ENCODE measurements around the gene DHX29.

DHX29 gene

GRCh38 chr5:55226027-55226933 lies 81.2 kb downstream of the DHX29 start:
- no peak for DNase-seq (ENCODE audit: extremely low read depth, low read depth)
- TF ChIP-seq CTCF (IDR thresholded peaks at IDR 0.05; ENCODE audit: low read depth, low read length) = peak; percentile 41

- TF ChIP-seq CTCF (IDR thresholded peaks at IDR 0.05; ENCODE audit: low read depth, low read length) = no peak
- DNase-seq (ENCODE audit: extremely low read depth, low read depth) = no peak
These were observed 82.1 kb downstream of the DHX29 start for GRCh38 chr5:55225346-55225745.

- TF ChIP-seq CTCF (IDR thresholded peaks at IDR 0.05; ENCODE audit: low read depth, low read length) = no peak
These were observed 83.7 kb downstream of the DHX29 start for GRCh38 chr5:55223812-55224240.

GRCh38 chr5:55222985-55223811 lies 84.3 kb downstream of the DHX29 start:
- TF ChIP-seq CTCF (IDR thresholded peaks at IDR 0.05; ENCODE audit: low read depth, low read length) = no peak

More at GRCh38 chr5:55223812-55224240, 83.7 kb downstream of the DHX29 start:
- DNase-seq (ENCODE audit: extremely low read depth, low read depth) = no peak

GRCh38 chr5:55222092-55222984 lies 85.2 kb downstream of the DHX29 start:
- DNase-seq (ENCODE audit: extremely low read depth, low read depth) = no peak
- no peak for TF ChIP-seq CTCF (IDR thresholded peaks at IDR 0.05; ENCODE audit: low read depth, low read length)

More at GRCh38 chr5:55222985-55223811, 84.3 kb downstream of the DHX29 start:
- no peak for DNase-seq (ENCODE audit: extremely low read depth, low read depth)

- no peak for DNase-seq (ENCODE audit: extremely low read depth, low read depth)
These were observed 86.9 kb downstream of the DHX29 start for GRCh38 chr5:55220433-55221185.

More at GRCh38 chr5:55220433-55221185, 86.9 kb downstream of the DHX29 start:
- no peak; the same call in 1 of the 2 replicates for TF ChIP-seq CTCF (IDR thresholded peaks at IDR 0.05; ENCODE audit: low read depth, low read length)
